ENCODE data around the gene ATP2C1. TPM values are rescaled to one million over a fixed set of nuclear protein-coding genes. Genes with fewer than 3 reads are reported as not detected.

Gene ATP2C1
- total RNA-seq, 3 donors from 2014 or later, result 54.9 to 61.6 (median 56.9) TPM

- intact Hi-C loops (cut with DNase I, micrococcal nuclease), result no loop called here
- no peak for TF ChIP-seq CTCF (IDR thresholded peaks at IDR 0.05)
- H3K36me3 ChIP-seq (ENCODE audit: low read depth), result no peaks in the 10 kb centered on the region
- no peak overlapping the region for H3K4me3 ChIP-seq
- ATAC-seq (no peak), DNase-seq (no peak)
- H3K4me1 ChIP-seq (ENCODE audit: low read depth), result no peaks in the 10 kb centered on the region
- no peaks in the 10 kb centered on the region for H3K9me3 ChIP-seq
These were observed 97.2 kb downstream of the ATP2C1 start for GRCh38 chr3:130991126-130991525.

GRCh38 chr3:130992344-130992743 is 98.5 kb downstream of the ATP2C1 start:
- no peak overlapping the region for H3K4me3 ChIP-seq
- no peaks in the 10 kb centered on the region for H3K9me3 ChIP-seq
- H3K36me3 ChIP-seq (ENCODE audit: low read depth), result no peaks in the 10 kb centered on the region
- ATAC-seq, result no peak
- TF ChIP-seq CTCF (IDR thresholded peaks at IDR 0.05), result no peak
- intact Hi-C loops (cut with DNase I, micrococcal nuclease), result no loop called here
- no peaks in the 10 kb centered on the region for H3K4me1 ChIP-seq (ENCODE audit: low read depth)
- no peak for DNase-seq

GRCh38 chr3:130997289-130997688 is 103.4 kb downstream of the ATP2C1 start:
- no peak for ATAC-seq

GRCh38 chr3:131001071-131001470 is 107.2 kb downstream of the ATP2C1 start:
- H3K4me3 ChIP-seq, result no peak overlapping the region
- no peaks in the 10 kb centered on the region for H3K36me3 ChIP-seq (ENCODE audit: low read depth)
- H3K9me3 ChIP-seq, result no peaks in the 10 kb centered on the region
- intact Hi-C loops (cut with DNase I, micrococcal nuclease), result no loop called here
- DNase-seq (no peak), ATAC-seq (no peak)
- no peak for TF ChIP-seq CTCF (IDR thresholded peaks at IDR 0.05)
- H3K4me1 ChIP-seq (ENCODE audit: low read depth), result no peaks in the 10 kb centered on the region

More at GRCh38 chr3:130997289-130997688, 103.4 kb downstream of the ATP2C1 start:
- H3K9me3 ChIP-seq, result no peaks in the 10 kb centered on the region
- no peaks in the 10 kb centered on the region for H3K4me1 ChIP-seq (ENCODE audit: low read depth)
- TF ChIP-seq CTCF (IDR thresholded peaks at IDR 0.05), result no peak
- H3K36me3 ChIP-seq (ENCODE audit: low read depth), result no peaks in the 10 kb centered on the region
- DNase-seq, result no peak
- H3K4me3 ChIP-seq, result no peak overlapping the region
- intact Hi-C loops (cut with DNase I, micrococcal nuclease), result no loop called here

- Histone ChIP-seq H3K4me1 (ENCODE audit: low read depth) (no peaks in the 10 kb centered on the region), H3K9me3 (no peaks in the 10 kb centered on the region), H3K4me3 (no peak overlapping the region), H3K36me3 (ENCODE audit: low read depth) (no peaks in the 10 kb centered on the region)
- intact Hi-C loops (cut with DNase I, micrococcal nuclease), result no loop called here
- ATAC-seq (no peak), DNase-seq (no peak)
- no peak for TF ChIP-seq CTCF (IDR thresholded peaks at IDR 0.05)
These were observed 110.7 kb downstream of the ATP2C1 start for GRCh38 chr3:131004603-131005002.

- intact Hi-C loops (cut with DNase I, micrococcal nuclease), result no loop called here
- Histone ChIP-seq H3K36me3 (ENCODE audit: low read depth) (no peaks in the 10 kb centered on the region), H3K4me3 (no peak overlapping the region), H3K9me3 (no peaks in the 10 kb centered on the region), H3K4me1 (ENCODE audit: low read depth) (no peaks in the 10 kb centered on the region)
- DNase-seq (no peak), ATAC-seq (no peak)
- TF ChIP-seq CTCF (IDR thresholded peaks at IDR 0.05), result no peak
These were observed 113.4 kb downstream of the ATP2C1 start for GRCh38 chr3:131007256-131007655.
